ENCODE data around the gene CFAP46.

DNA sequence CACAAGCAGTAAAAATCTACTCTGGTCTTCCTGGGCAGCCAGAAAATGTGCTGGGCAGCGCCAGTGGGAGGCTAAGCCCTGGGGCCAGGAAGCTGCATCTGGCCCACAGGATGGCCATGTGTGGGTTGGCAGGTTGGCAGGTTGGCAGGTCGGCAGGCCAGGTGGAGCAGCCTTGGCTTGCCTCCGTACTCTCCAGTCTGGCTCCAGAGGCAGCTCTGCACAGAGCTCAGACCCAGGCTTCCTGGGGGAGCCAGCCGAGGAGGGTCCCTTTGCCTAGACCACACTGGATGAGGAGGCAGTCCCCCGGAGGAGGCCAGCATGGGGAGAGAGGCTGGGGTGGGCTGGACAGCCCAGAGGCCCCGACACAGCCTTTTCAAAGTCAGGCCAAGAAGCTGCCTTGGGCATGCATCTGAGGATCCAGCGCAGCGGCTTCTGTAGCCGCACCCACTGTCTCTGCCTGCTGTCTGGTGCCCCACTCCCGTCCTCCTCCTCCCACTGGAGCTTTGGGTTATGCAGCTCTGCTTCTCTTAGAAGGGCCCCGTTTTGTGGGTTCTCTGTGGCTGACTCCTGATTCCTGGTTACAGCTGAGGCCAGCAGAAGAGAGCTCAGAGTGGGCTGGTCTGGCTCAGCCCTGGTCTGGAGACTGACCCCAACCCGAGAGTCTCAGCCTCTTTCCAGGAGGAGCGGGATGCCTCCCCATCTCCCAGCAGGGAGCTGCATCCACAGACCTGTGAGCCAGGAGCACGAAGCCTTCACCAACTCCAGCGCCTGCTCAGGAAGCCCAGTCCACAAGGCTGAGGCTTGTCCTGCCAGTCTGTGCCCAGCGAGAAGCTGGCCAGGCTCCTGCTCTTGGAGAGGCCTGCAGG, 44.6 kb downstream of the CFAP46 start:
- TF ChIP-seq, protein P1, sequence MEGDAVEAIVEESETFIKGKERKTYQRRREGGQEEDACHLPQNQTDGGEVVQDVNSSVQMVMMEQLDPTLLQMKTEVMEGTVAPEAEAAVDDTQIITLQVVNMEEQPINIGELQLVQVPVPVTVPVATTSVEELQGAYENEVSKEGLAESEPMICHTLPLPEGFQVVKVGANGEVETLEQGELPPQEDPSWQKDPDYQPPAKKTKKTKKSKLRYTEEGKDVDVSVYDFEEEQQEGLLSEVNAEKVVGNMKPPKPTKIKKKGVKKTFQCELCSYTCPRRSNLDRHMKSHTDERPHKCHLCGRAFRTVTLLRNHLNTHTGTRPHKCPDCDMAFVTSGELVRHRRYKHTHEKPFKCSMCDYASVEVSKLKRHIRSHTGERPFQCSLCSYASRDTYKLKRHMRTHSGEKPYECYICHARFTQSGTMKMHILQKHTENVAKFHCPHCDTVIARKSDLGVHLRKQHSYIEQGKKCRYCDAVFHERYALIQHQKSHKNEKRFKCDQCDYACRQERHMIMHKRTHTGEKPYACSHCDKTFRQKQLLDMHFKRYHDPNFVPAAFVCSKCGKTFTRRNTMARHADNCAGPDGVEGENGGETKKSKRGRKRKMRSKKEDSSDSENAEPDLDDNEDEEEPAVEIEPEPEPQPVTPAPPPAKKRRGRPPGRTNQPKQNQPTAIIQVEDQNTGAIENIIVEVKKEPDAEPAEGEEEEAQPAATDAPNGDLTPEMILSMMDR (conservative IDR thresholded peaks at IDR 0.05; ENCODE audit: low read length), result no peak
- TF ChIP-seq EZH2phosphoT487 (IDR thresholded peaks at IDR 0.05; ENCODE audit: borderline replicate concordance, low read depth, low read length), result no peak
